GM08714 (cell line): ENCODE measurements around the gene UBE4A.

Source experiments
- H3K4me3 ChIP-seq: fragments of 200-500 bp; sonication (Bioruptor generic); 2 replicates; pipeline ENCODE4 v1.5.1; 2014; ENCODE audit warnings: mild to moderate bottlenecking, low read length, inconsistent platforms
- ZNF274 ChIP-seq: IDR thresholded peaks from 2 replicates; pipeline ENCODE4 v1.6.1; 2012; ENCODE audit warnings: mild to moderate bottlenecking, low read depth, low read length

Gene UBE4A

GRCh38 chr11:118373263-118373662, 13.9 kb downstream of the UBE4A start:
- H3K4me3 ChIP-seq, result no peak overlapping the region
- TF ChIP-seq ZNF274, result no peak

DNA sequence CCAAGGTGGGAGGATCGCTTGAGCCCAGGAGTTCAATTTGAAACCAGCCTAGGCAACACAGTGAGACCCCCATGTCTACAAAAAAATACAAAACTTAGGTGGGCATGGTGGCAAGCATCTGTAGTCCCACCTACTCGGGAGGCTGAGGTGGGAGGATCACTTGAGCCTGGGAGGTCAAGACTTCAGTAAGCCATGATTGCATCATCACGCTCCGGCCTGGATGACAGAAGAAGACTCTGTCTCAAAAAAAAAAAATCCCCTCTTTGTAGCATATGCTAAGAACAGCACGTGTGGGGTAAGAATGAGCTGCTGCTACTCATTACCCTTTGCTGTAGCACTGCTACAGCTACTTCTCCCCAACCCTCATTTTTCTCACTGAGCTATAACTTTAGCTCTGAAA, 14.5 kb downstream of the UBE4A start:
- no peak overlapping the region for H3K4me3 ChIP-seq
- no peak for TF ChIP-seq ZNF274

GRCh38 chr11:118374729-118375128, 15.3 kb downstream of the UBE4A start:
- H3K4me3 ChIP-seq, result no peak overlapping the region
- no peak for TF ChIP-seq ZNF274

DNA sequence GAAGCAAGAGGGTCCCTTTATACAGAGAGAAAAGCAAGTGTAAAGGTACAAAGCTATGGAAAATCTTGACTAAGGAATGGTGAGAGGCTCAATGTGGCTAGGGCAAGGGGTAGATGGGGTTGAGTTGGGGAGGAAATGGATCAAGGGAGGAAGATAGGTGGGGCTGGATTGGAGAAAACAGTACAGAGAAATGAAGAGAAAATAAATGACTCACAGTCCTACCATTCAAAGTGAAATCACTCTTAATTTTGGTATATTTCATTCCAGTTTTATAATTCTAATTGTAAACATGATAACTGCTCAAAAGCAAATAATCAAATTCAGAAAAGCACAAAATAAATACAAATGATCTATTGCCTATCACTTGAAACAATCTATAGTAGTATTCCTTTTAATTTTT, 16.6 kb downstream of the UBE4A start:
- no peak overlapping the region for H3K4me3 ChIP-seq
- TF ChIP-seq ZNF274, result no peak

GRCh38 chr11:118379497-118379896, 20.1 kb downstream of the UBE4A start:
- no peak for TF ChIP-seq ZNF274
- H3K4me3 ChIP-seq, result no peak overlapping the region

- no peak overlapping the region for H3K4me3 ChIP-seq
- TF ChIP-seq ZNF274, result no peak
Observed at GRCh38 chr11:118380571-118380970, 21.2 kb downstream of the UBE4A start.

- no peak for TF ChIP-seq ZNF274
- no peak overlapping the region for H3K4me3 ChIP-seq
Observed at GRCh38 chr11:118382954-118383353, 23.6 kb downstream of the UBE4A start.

GRCh38 chr11:118383657-118384056, 24.3 kb downstream of the UBE4A start:
- no peak overlapping the region for H3K4me3 ChIP-seq
- TF ChIP-seq ZNF274, result no peak

GRCh38 chr11:118396097-118396501, 36.7 kb downstream of the UBE4A start:
- H3K4me3 ChIP-seq, result no peak overlapping the region
- no peak for TF ChIP-seq ZNF274

- H3K4me3 ChIP-seq, result no peak overlapping the region
- TF ChIP-seq ZNF274, result no peak
Observed at GRCh38 chr11:118397448-118397847, 38.0 kb downstream of the UBE4A start.

- H3K4me3 ChIP-seq, result no peak overlapping the region; the same call in 1 of the 2 replicates
- no peak for TF ChIP-seq ZNF274
Observed at GRCh38 chr11:118398791-118399559, 39.6 kb downstream of the UBE4A start.

DNA sequence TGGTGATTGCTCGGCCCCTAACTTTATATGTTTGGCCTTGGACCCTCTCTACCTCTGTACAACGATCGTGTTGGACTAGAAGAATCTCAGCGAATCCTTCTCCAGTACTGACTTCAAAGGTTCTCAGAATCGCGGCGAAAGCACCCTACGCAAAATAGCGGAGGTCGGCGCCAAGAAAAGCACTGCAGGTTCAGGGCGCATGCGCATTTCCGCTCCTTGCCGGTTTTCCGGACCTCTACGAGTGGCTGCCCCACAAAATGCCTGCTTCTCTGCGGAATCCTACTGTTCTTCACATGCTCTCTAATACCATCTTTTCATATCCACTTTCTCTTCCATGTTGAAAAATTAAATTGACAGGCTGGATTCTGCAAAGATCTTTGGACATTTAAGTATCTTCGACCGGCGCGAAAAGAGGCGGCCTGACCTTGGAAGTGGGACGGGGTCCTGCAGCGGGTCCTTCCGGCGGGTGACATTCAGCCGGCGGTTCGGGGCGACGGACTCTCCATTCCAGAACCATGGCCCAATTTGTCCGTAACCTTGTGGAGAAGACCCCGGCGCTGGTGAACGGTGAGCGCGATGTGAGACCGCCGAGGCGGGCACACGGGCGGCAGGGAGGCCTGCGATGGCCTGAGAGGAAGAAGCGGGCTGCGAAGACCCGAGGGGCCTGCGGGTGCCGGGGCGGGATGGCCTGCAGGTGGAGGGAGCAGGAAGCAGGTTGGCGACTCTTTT, 41.9 kb downstream of the UBE4A start, which contains the start of gene ATP5MG:
Gene ATP5MG (plus strand): TSS at position 456 of the 729 bp plus-strand sequence. CDS start 60 bp downstream, at position 516.
- H3K4me3 ChIP-seq, result peak within 1 kb of the TSS; percentile 91
- TF ChIP-seq ZNF274, result no peak

- no peak for TF ChIP-seq ZNF274
- peak overlapping the region; percentile 91 for H3K4me3 ChIP-seq
Observed at GRCh38 chr11:118401880-118402590, 42.6 kb downstream of the UBE4A start.

- peak overlapping the region; percentile 91 for H3K4me3 ChIP-seq
Observed at GRCh38 chr11:118402594-118402993, 43.2 kb downstream of the UBE4A start.

GRCh38 chr11:118406599-118407166, 47.3 kb downstream of the UBE4A start:
- H3K4me3 ChIP-seq, result no peak overlapping the region
- TF ChIP-seq ZNF274, result no peak
